OCI-LY7 (cell line): Measurements from ENCODE around the gene CLDN4. TPM values are rescaled to one million over a fixed set of nuclear protein-coding genes. Genes with fewer than 3 reads are reported as not detected.

ENCODE experiments used
- BruUV-seq: library from RNA; stranded (reverse); fragments of 400-500 nt; replicated peaks from 2 replicates; lab custom pipeline; 2021; lab: Mats Ljungman, UMichigan
- CTCF ChIA-PET: fragments of 300-600 bp; sonication (Branson Sonifier 250); formaldehyde crosslinking; loops from one replicate; lab custom pipeline; 2022; ENCODE audit warnings: antibody characterized with exemption; ENCODE audit not compliant: unreplicated experiment; lab: Charles Lee
- POLR2A ChIA-PET: fragments of 300-600 bp; sonication (Branson Sonifier 250); formaldehyde crosslinking; loops from one replicate; lab custom pipeline; 2022; ENCODE audit warnings: antibody characterized with exemption; lab: Charles Lee
- DNase-seq: peaks from one replicate; pipeline ENCODE4 v3.0.0-alpha.2; 2015; ENCODE audit warnings: low spot score
- H2AFZ ChIP-seq: fragments of 200-600 bp; sonication (generic), shearing (Covaris generic); 2 replicates; pipeline ENCODE4 v1.6.1; 2014; ENCODE audit warnings: mild to moderate bottlenecking, antibody characterized with exemption, low read length, moderate library complexity
- H3K27ac ChIP-seq: fragments of 200-600 bp; sonication (generic); 2 replicates; pipeline ENCODE4 v1.5.1; 2014; ENCODE audit warnings: mixed run types, low read depth, mild to moderate bottlenecking, moderate library complexity, low read length, inconsistent platforms; ENCODE audit not compliant: poor library complexity, severe bottlenecking
- H3K36me3 ChIP-seq: fragments of 200-600 bp; sonication (generic); 2 replicates; pipeline ENCODE4 v1.6.1; 2014; ENCODE audit warnings: mild to moderate bottlenecking, antibody characterized with exemption, low read length, moderate library complexity, mixed read lengths; ENCODE audit not compliant: insufficient read depth
- H3K4me1 ChIP-seq: fragments of 200-600 bp; sonication (generic); 2 replicates; pipeline ENCODE4 v1.5.1; 2014; ENCODE audit warnings: mild to moderate bottlenecking, low read length; ENCODE audit not compliant: insufficient read depth, poor library complexity, severe bottlenecking
- H3K4me2 ChIP-seq: fragments of 200-600 bp; sonication (generic); 2 replicates; pipeline ENCODE4 v1.6.1; 2014; ENCODE audit warnings: mild to moderate bottlenecking, low read length
- H3K4me3 ChIP-seq: fragments of 200-600 bp; sonication (generic); 2 replicates; pipeline ENCODE4 v1.5.1; 2014; ENCODE audit warnings: mild to moderate bottlenecking, low read depth, low read length; ENCODE audit not compliant: poor library complexity, severe bottlenecking
- H3K79me2 ChIP-seq: fragments of 200-600 bp; sonication (generic); 2 replicates; pipeline ENCODE4 v1.6.1; 2016; ENCODE audit warnings: low read depth, mild to moderate bottlenecking, low read length, moderate library complexity, mixed read lengths; ENCODE audit not compliant: insufficient read depth
- H3K9me2 ChIP-seq: fragments of 200-600 bp; sonication (generic); 2 replicates; pipeline ENCODE4 v1.6.1; 2016; ENCODE audit warnings: mild to moderate bottlenecking, low read length, mixed read lengths; ENCODE audit not compliant: insufficient read depth
- H3K9me3 ChIP-seq: fragments of 200-600 bp; sonication (generic); 2 replicates; pipeline ENCODE4 v1.6.1; 2014; ENCODE audit warnings: mild to moderate bottlenecking, mixed run types, low read length, mixed read lengths
- H4K20me1 ChIP-seq: fragments of 200-600 bp; sonication (generic); 2 replicates; pipeline ENCODE4 v1.6.1; 2014; ENCODE audit warnings: mild to moderate bottlenecking, antibody characterized with exemption, low read length, moderate library complexity, mixed read lengths; ENCODE audit not compliant: insufficient read depth
- CTCF ChIP-seq: fragments of 200-600 bp; sonication (generic); conservative IDR thresholded peaks from 2 replicates; pipeline ENCODE4 v1.5.1; 2014; ENCODE audit warnings: mild to moderate bottlenecking, antibody characterized with exemption, low read length, moderate library complexity, mixed read lengths
- EZH2phosphoT487 ChIP-seq: fragments of 200-600 bp; sonication (generic); IDR thresholded peaks from 2 replicates; pipeline ENCODE4 v1.6.1; 2018; ENCODE audit warnings: low read depth, borderline replicate concordance, mild to moderate bottlenecking, mixed run types, antibody characterized with exemption, low read length, moderate library complexity, mixed read lengths
- intact Hi-C: fragments of 100-400 bp; cut with micrococcal nuclease; formaldehyde crosslinking; loops from one replicate; pipeline ENCODE4 v1.10.0; 2022; ENCODE audit not compliant: unreplicated experiment
- total RNA-seq, 2 experiments: library from RNA; depleted of rRNA in 1 of 2; stranded (reverse); fragments of >200 nt in 1 of 2; shearing (Covaris generic) in 1 of 2; gene quantifications; 2 replicates each; pipeline ENCODE4 v1.2.3, GENCODE V29; 2014 to 2022

The CLDN4 gene
- total RNA-seq, 2 experiments from 2014 or later = 0.13 to 1.0 TPM

DNA sequence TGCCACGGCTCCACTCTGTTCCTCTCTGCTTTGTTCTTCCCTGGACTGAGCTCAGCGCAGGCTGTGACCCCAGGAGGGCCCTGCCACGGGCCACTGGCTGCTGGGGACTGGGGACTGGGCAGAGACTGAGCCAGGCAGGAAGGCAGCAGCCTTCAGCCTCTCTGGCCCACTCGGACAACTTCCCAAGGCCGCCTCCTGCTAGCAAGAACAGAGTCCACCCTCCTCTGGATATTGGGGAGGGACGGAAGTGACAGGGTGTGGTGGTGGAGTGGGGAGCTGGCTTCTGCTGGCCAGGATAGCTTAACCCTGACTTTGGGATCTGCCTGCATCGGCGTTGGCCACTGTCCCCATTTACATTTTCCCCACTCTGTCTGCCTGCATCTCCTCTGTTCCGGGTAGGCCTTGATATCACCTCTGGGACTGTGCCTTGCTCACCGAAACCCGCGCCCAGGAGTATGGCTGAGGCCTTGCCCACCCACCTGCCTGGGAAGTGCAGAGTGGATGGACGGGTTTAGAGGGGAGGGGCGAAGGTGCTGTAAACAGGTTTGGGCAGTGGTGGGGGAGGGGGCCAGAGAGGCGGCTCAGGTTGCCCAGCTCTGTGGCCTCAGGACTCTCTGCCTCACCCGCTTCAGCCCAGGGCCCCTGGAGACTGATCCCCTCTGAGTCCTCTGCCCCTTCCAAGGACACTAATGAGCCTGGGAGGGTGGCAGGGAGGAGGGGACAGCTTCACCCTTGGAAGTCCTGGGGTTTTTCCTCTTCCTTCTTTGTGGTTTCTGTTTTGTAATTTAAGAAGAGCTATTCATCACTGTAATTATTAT is 1.2 kb downstream of the CLDN4 start:
- ChIA-PET POLR2A (interaction anchor here (1.4 kb wide), 1 partner anchor 11 kb away, joined by 8 read pairs; the partner anchor contains the start of gene METTL27), CTCF (no interaction called here)
- no peak overlapping the region for H3K27ac ChIP-seq
- H3K36me3 ChIP-seq = no peaks in the 10 kb centered on the region
- no peak for TF ChIP-seq CTCF
- no peaks in the 10 kb centered on the region for H3K79me2 ChIP-seq
- BruUV-seq = no TSS peak
- no peaks in the 10 kb centered on the region for H3K9me3 ChIP-seq
- intact Hi-C loops = no loop called here
- no peak overlapping the region for H3K4me2 ChIP-seq
- peaks cover 12% of the 10 kb centered on the region for H3K4me1 ChIP-seq
- H4K20me1 ChIP-seq = no peaks in the 10 kb centered on the region
- no peak for DNase-seq
- H2AFZ ChIP-seq = no peak overlapping the region
- no peaks in the 10 kb centered on the region for H3K9me2 ChIP-seq
- H3K4me3 ChIP-seq = no peak overlapping the region

DNA sequence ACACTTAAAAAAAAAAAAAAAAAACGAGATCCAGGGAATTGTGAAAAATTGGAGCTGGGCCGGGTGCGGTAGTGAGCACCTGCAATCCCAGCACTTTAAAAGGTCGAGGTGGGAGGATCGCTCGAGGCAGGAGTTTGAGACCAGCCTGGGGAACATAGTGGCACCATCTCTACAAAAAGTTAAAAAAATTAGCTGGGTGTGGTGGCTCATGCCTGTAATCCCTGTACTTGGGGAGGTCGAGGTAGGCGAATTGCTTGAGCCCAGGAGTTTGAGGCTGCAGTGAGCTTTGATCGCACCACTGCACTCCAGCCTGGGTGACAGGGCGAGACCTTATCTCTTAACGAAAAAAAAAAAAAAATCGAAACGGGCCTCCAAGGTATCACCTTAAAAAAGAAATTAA is 2.0 kb downstream of the CLDN4 start:
- no peaks in the 10 kb centered on the region for H3K79me2 ChIP-seq
- H3K27ac ChIP-seq = no peak overlapping the region
- H3K4me1 ChIP-seq = peaks cover 5% of the 10 kb centered on the region
- no peaks in the 10 kb centered on the region for H4K20me1 ChIP-seq
- ChIA-PET CTCF (no interaction called here), POLR2A (interaction anchor here (0.7 to 1.4 kb wide), 2 partner anchors 10 to 74 kb away, joined by 3 to 8 read pairs; partner anchors contain the start of gene METTL27)
- H3K4me2 ChIP-seq = no peak overlapping the region
- no peaks in the 10 kb centered on the region for H3K36me3 ChIP-seq
- TF ChIP-seq CTCF (no peak), EZH2phosphoT487 (no peak)
- no peaks in the 10 kb centered on the region for H3K9me2 ChIP-seq
- H3K4me3 ChIP-seq = no peak overlapping the region
- no TSS peak for BruUV-seq
- no peak overlapping the region for H2AFZ ChIP-seq
- intact Hi-C loops = no loop called here
- no peaks in the 10 kb centered on the region for H3K9me3 ChIP-seq
- DNase-seq = no peak
